RKO (cell line): ENCODE results near the gene ZDHHC18.
A peak's percentile ranks its signal among the peaks of the same experiment; 100 is the strongest.
"Not testable (repeated sequence)": the region's sequence is repeated elsewhere in the genome, so short reads cannot be mapped to it uniquely, and the experiment has no call there.

Experiments
- DNase-seq: peaks from one replicate; pipeline ENCODE4 v3.0.0-alpha.2; 2016; ENCODE audit warnings: low spot score

The ZDHHC18 gene

DNA sequence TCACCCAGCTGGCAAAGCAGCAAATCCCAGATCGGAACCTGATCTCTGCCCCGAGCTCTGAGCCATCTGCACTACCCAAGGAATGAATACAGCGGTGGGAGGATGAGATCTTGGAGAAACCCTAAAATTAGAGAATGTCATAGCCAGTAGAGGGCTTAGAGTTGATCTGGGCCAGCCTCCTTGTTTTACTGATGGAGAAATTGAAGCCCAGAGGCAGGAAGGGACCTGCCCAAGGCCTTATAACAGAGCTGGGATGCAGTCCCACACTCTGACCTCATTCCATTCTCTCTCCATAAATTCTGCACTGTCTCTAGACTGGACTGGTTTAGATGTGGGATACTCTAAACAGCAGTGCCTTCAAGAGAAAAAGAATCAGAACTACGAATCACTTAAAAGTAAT lies 31.7 kb downstream of the ZDHHC18 start:
- no peak for DNase-seq

DNA sequence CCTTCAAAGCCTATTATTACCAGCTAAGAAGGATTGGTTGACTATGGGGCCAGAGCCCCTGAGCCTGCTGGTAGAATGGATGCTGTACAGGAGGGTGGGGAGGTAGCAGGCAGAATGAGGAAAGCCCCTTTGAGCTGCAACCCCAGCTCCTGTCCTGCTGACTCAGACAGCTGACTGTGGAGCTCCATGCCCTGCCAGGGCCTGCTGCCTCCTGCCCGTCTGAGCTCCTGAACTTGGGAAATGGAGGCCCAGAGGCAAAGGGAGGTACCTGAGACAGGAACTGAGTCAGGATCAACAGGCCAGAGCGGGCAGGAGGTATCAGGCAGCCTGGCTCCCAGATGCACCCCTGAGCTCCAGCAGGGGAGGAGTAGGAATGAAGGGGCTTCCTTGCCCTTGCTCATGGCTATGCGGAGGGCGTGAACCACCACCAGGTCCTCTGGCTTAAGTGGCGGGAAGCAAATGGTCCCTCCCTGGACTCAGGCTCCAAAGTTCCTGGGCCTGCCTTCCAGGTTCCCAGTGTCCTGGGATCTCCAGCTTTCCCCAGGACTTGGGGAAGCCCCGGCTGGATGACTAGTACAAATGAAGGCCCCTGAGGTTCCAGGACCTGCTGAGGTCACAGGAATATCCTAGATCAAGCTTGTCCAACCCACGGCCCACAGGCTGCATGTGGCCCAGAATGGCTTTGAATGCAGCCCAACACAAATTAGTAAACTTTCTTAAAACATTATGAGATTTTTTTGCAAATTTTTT lies 32.6 kb downstream of the ZDHHC18 start:
- DNase-seq = no peak

DNA sequence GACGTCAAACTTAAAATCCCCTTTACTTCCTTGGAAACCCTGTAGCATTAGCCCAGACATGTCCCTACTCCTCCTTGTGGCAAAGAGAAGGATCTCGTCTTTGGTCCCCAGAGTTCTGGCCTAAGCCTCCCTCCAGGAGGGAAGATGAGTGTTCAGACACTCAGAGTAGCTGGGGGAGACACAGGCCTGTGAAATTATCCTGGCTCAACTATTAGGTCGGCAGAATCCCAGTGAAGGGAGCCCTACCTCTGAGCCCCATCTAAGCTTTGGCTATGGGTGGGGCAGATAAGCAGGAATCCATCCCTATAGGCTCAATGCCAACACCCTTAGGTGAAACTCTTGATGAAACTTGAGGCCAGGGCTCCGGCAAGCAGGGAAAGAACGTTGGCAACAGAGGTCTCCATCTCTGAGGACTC lies 34.8 kb downstream of the ZDHHC18 start:
- peak; percentile 62 for DNase-seq

DNA sequence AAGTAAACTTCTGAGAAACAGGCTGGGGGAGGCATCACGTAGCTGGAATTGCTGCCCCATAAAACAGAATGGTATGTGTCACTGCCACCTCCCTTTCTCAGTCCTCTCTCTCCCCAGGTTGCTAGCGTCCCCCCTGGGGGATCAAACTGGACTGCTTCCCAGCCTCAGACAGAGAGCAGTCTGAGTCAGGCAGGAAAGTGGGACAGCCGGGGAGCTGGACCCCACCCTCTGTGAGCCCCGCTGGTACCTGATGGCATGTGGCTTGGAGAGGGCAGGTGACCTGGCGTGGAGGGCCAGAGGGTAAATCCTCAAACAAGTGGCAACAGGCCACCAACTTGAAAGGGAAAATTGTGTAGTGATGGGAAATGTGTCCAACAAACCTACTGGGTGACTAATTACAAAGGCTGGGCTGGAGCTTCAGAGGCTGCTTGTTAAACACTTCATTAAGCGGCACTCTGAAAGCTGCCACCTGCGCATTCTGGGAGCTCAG lies 35.4 kb downstream of the ZDHHC18 start:
- no peak for DNase-seq

DNA sequence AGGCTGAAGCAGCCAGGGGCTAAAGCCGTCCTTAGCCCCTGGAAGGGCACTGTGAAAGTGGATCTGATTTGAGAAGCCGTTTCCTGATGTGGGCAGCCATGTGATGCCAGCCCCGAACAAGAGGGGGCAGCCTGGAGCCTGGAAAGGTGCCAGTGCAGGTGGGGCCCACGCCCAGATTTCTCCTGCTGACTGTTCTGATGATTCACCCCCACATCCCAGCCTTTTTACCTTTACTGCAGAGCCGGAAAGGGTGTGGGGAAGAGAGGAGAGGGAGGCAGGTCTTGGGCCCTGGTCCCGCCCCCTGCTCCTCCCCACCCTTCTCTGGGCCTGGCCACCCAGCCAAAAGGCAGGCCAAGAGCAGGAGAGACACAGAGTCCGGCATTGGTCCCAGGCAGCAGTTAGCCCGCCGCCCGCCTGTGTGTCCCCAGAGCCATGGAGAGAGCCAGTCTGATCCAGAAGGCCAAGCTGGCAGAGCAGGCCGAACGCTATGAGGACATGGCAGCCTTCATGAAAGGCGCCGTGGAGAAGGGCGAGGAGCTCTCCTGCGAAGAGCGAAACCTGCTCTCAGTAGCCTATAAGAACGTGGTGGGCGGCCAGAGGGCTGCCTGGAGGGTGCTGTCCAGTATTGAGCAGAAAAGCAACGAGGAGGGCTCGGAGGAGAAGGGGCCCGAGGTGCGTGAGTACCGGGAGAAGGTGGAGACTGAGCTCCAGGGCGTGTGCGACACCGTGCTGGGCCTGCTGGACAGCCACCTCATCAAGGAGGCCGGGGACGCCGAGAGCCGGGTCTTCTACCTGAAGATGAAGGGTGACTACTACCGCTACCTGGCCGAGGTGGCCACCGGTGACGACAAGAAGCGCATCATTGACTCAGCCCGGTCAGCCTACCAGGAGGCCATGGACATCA lies 36.5 kb downstream of the ZDHHC18 start, which contains the start of gene SFN:
Gene SFN, plus strand, starts transcription at position 369 of the 904 bp plus-strand sequence. Its CDS starts 64 bp downstream, at position 433.
- DNase-seq = peak; percentile 92

DNA sequence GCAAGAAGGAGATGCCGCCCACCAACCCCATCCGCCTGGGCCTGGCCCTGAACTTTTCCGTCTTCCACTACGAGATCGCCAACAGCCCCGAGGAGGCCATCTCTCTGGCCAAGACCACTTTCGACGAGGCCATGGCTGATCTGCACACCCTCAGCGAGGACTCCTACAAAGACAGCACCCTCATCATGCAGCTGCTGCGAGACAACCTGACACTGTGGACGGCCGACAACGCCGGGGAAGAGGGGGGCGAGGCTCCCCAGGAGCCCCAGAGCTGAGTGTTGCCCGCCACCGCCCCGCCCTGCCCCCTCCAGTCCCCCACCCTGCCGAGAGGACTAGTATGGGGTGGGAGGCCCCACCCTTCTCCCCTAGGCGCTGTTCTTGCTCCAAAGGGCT lies 37.2 kb downstream of the ZDHHC18 start:
- DNase-seq = no peak

DNA sequence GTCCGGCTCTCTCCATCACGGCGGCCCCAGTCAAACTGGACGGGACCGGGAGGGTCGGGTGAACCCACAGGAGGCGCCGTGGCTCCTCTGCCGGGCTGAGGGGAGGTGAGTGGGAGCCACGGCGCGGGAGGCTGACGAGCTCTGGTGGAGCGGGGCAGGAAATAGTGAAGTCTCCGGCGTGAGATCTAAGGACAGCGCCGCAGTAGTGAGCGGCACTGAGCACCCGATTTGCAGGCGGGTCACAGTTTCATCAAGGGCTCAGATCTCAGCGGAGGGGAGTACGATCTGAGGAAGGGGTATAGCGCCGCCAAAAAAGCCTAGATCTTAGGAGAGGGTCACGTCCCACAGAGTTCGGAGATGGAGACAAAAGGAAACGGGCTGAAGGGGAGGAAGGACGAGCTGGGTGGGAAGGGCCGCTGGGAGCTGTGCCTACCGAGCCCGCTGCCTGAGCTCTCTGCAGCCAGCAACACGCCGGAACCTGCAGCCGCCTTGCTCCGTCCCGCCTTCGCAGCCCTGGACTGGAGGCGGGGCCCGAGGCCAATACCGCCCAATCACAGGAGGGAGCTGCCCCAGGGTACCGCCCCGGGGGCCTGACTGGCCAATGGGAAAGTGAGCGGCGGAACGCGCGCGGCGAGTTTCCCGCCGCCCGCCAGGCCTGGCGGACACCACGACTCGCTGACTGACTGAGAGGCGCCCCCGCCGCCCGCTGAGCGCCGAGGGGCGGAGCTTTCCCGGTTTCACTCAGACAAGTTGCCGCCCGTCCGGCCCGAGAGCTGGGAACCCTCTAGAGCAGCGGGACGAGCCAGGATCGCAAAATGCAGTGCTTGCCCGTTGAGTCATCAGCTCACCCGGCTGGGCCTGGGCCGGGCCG lies 38.4 kb downstream of the ZDHHC18 start:
- DNase-seq = peak; percentile 99

DNA sequence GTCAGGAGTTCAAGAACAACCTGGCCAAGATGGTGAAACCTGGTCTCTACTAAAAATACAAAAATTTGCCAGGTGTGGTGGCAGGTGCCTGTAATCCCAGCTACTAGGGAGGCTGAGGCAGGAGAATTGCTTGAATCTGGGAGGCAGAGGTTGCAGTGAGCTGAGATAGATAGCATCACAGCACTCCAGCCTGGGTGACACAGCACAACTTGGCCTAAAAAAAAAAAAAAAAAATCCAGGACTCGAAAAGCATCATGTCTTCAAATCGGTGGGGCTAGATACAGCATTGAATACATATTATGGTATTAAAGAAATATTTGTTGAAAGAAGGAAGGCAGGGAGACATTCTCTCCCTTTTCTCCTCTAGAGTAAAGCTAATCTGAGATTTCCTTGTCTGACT lies 46.6 kb downstream of the ZDHHC18 start:
- DNase-seq = not testable (repeated sequence)

DNA sequence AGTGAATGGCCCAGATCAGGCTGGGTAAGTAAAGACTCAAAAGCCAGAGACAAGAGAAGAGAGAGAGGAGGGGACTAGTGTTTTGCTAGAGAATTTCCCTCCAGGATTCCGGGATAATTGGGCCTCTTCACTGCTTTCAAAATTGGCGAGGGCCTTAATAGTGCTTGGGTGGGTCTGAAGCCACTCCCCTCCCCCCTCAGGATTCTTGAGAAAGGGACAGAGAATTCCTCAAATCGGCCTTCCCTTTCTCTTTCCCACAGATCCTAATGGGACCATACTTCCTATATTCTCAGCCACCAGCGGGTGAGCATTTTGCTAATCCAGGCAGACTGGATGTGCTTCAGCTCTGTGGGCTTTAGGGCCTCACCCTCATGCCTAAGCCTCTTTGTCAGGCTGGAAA lies 48.4 kb downstream of the ZDHHC18 start:
- DNase-seq = no peak

DNA sequence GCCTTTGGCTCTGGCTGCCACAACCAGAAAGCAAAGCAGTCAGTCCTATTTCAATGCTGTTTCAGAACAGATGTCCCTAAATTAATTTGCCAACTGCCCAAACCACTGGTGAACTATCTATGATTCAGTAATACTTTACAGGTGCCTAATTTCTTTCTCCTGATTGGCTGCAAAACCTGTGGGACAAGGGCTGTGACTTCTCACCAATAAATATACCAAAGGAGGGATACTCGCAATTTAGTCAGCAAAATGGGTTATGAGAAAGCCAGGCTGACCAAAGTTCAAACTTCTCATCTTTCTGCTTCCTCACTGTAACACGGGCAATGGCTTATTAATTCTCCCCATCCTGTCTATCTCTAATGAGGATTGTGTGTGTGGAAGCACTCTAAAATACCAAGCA lies 50.8 kb downstream of the ZDHHC18 start:
- DNase-seq = no peak

DNA sequence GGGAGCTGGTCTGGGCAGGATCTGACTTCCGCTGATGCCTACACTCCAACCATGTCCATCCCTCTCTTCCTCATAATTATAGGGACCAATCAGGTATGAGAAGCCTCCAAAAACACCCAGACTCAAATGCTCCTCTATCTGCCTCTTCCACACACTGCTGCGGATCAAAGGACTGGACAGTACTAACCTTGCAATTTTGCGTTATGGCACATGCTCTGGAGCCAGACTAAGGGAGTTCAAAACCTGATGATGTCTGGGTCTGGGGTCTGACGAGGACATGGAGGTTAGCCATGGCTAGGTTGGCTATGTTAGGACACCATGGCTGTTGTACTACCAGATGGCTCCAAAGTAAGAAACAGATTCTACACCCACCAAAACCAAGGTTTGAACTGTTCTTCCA lies 53.3 kb downstream of the ZDHHC18 start:
- DNase-seq = no peak

DNA sequence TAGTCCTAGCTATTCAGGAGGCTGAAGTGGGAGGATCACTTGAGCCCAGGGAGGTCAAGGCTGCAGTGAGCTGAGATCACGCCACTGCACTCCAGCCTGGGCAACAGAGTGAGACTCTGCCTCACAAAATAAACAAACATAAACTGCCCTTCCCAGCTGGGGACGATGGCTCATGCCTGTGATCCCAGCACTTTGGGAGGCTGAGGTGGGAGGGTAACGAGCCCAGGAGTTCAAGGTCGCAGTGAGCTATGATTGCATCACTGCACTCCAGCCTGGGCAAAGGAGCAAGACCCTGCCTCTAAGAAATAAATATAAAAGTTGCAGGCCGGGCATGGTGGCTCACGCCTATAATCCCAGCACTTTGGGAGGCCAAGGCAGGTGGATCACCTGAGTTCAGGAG lies 55.1 kb downstream of the ZDHHC18 start:
- not testable (repeated sequence) for DNase-seq

DNA sequence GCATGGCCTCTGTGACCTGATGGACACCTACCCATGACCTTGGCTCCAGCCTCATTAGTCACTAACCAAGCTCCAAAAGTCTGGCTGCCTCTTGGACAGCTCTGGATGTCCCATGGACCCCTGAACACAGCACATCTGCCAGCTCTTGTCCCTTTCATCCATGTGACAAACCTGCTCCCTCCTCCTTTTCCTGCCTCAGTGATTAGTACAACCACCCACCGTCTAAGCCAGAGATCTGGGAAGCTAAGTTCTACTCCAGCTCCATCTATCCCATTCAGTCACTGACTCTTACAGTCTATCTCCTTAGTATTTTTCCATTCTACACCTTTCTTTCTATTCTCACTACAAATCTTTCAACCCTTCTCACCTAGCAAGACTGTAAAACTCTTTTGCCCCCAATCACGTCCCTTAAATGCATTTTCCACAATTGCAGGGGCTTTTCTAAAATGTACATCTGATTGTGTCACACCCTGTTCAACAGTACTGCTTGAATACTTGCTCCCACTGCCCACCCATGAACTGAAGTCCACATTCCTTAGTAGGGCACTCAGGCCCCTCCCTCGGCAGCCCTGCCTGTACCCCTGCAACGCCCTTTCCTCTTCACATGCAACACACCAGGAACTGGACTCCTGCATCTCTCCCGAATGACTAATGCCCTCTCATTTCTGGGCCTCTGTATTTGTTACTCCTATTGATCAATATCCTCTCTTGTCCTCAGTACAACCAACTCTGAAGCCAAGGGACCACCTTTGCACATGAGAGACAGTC lies 56.4 kb downstream of the ZDHHC18 start:
- no peak for DNase-seq

DNA sequence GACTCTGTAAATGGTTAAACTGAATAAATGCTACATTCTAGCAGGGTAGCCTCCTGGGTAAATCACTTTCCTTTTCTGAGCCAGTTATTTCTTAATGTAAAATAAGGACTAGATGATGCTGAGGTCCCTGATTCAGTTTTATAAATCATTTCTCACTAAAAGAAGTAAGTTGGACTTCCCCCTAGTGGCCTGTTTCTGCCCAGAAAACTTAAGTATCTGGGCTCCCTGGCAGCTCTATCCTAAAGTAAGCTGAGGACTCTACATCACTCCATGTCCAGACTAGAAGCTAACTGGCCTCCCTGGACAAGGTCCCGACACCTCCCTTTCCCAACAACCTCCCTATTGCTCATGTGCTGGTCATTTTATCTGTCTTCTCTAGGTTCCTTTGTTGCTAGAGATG lies 60.6 kb downstream of the ZDHHC18 start:
- DNase-seq = peak; percentile 74

DNA sequence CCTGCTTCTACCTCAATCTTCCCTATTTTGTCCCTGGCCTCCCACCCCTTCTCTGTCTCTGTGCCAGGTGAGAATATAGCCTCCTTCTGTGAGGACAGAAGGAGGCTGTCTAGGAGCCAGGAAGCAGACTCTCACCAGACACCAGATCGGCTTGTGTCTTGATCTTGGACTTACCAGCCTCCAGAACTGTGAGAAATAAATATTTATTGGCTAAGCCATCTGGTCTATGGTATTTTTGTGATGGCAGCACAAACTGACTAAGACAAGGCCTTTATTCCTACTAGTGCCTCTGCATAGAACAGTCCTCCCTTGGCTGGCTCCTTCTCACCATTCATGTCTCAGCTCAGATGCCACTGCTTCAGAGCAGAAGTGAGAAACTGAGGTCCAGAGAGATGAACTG lies 61.7 kb downstream of the ZDHHC18 start:
- no peak for DNase-seq

DNA sequence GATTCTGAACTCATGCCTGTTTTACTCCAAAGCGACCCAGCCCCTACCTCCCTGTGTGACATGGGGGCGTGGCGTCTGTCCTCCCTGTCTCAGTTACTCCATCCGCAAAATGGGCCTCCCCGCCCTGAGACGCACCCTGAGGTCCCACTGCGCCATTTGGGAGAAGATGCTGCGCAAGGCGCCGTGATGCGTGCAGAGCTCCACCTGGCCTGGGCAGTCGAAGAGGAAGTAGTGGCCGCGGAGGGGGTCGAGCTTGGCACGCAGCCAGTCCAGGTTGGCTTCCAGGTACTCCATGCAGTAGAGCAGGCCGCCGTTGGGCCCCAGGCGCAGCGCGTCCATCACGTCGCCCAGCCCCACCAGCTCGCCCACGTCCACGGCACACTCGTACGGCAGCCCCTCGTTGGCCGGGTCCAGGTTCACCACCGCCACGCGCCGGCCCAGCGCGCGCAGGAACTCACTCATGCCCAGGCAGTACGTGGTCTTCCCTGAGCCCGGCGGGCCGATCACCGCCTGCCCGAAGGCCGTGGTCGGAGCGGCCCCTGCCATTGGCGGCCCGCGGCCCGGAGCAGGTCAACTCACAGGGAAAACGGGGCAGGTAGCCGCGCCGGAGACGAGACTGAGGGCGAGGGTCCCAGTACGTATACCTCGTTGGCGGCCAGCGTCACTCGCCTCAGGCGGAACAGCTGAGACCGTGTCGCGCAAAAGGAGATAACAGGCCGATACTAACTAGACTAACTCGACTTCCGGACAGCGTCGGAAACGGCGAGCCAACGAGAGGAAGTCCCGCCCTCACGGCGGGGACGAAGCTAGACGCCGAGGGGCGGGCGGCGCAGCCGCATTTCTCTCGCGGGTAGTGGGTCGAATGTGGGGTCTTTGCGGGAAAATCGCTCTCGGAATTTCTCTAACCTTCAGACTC lies 63.3 kb downstream of the ZDHHC18 start, which contains the start of gene GPN2:
Gene GPN2, minus strand, starts transcription at position 733 of the 916 bp plus-strand sequence. Its CDS starts 187 bp downstream, at position 546.
- peak; percentile 83 for DNase-seq

DNA sequence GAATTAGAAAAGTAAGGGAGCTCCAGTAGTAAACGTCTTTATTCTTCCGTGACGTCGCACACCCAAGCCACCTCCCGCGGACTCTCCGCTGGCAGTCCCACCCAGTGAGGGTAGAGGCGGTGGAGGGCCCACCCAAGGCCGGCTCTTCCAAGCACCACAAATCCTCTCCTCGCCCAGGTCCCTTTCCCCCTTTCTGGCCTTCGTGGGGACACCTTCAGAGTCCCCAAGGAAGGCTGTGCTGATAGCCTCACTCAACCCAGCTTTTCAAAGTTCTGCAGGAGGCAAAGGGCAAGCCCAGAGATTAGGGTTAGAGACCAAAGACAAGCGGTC lies 63.9 kb downstream of the ZDHHC18 start:
- no peak for DNase-seq

DNA sequence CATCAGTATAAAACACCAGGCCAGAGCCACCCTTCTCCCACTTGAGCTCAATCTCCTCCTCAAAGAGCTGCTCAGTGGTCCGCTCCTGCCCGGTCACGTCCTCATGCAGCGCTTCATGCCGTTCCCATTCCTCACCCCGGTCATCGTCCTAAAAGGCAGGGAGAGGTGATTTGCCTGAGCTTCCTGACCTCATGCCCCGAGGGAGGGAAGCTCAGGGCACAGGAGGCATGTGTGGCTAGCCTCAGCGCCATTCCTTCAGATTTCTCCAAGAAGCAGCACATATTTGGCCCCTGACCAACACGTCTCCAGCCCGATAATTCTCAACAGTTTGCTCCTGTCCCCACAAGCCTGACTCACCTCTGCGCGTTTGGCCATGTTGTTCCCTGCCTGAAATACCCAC lies 67.8 kb downstream of the ZDHHC18 start:
- DNase-seq = no peak

DNA sequence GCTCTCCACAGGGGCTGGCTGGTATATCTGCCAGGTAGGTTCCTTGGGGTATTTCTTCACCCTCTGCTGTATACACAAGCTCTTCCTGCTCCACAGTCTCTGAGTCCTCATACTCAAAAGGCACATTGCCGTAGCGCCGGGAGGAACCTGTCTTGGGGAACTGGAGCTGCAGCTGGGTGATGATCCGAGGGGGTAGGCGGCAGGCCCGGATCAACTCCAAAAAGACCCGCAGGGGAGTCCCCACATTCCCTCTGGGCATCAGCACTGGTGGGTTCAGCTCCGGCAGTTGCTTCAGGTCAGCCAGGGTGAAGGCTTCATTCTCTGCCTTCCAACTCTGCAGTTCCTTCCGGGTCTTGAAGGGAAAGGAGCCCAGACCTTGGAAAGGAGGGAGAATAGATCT lies 70.9 kb downstream of the ZDHHC18 start:
- DNase-seq = no peak
